NCI-H1930 (cell line): Measurements from ENCODE around the gene CLEC11A.
"Not testable (repeated sequence)": the region's sequence is repeated elsewhere in the genome, so short reads cannot be mapped to it uniquely, and the experiment has no call there.

ENCODE experiments used
- DNase-seq, 2 experiments: peaks; one replicate each; lab custom pipeline; 2025; lab: John Stamatoyannopoulos, UW

CLEC11A gene

GRCh38 chr19:50761501-50761900, 38.3 kb downstream of the CLEC11A start:
- DNase-seq, result not testable (repeated sequence)

GRCh38 chr19:50763521-50763920, 40.4 kb downstream of the CLEC11A start:
- not testable (repeated sequence) for DNase-seq

- DNase-seq, result no peak
Measured at GRCh38 chr19:50764409-50764808, 41.2 kb downstream of the CLEC11A start.

GRCh38 chr19:50766746-50767145, 43.6 kb downstream of the CLEC11A start:
- not testable (repeated sequence) for DNase-seq

GRCh38 chr19:50767263-50767662, 44.1 kb downstream of the CLEC11A start:
- not testable (repeated sequence) for DNase-seq

GRCh38 chr19:50768277-50768676, 45.1 kb downstream of the CLEC11A start:
- DNase-seq, result no peak

GRCh38 chr19:50770164-50770563, 47.0 kb downstream of the CLEC11A start, which contains the start of gene GPR32:
Gene GPR32, plus strand, starts transcription at chr19:50770464. Its CDS starts 137 bp downstream, at chr19:50770601.
- not testable (repeated sequence) for DNase-seq

- no peak for DNase-seq
Measured at GRCh38 chr19:50770888-50771287, 47.7 kb downstream of the CLEC11A start.

- DNase-seq, result no peak
Measured at GRCh38 chr19:50772476-50772875, 49.3 kb downstream of the CLEC11A start.

GRCh38 chr19:50772912-50773311, 49.7 kb downstream of the CLEC11A start:
- not testable (repeated sequence) for DNase-seq

- not testable (repeated sequence) for DNase-seq
Measured at GRCh38 chr19:50773454-50773853, 50.3 kb downstream of the CLEC11A start.
